HEK293 (cell line): Measurements from ENCODE around the gene CMIP.

Source experiments
- CTCF ChIP-seq: fragments of 450-650 bp; formaldehyde crosslinking; IDR thresholded peaks from 2 replicates; pipeline ENCODE4 v1.5.1; 2016; ENCODE audit warnings: missing biosample characterization, missing genetic modification characterization
- MYNN ChIP-seq: fragments of 450-650 bp; formaldehyde crosslinking; IDR thresholded peaks from 2 replicates; pipeline ENCODE4 v1.5.1; 2016; ENCODE audit warnings: missing biosample characterization, missing genetic modification characterization, borderline replicate concordance
- ZBTB49 ChIP-seq: fragments of 450-650 bp; formaldehyde crosslinking; IDR thresholded peaks from 2 replicates; pipeline ENCODE4 v1.5.1; 2016; ENCODE audit warnings: missing biosample characterization, missing genetic modification characterization, low read depth
- ZNF133 ChIP-seq: fragments of 450-650 bp; formaldehyde crosslinking; IDR thresholded peaks from 2 replicates; pipeline ENCODE4 v1.5.1; 2016; ENCODE audit warnings: missing biosample characterization, missing genetic modification characterization
- ZNF184 ChIP-seq: fragments of 450-650 bp; IDR thresholded peaks from 2 replicates; pipeline ENCODE4 v1.5.1; 2018; ENCODE audit warnings: missing biosample characterization, mild to moderate bottlenecking, missing genetic modification characterization
- ZNF792 ChIP-seq: fragments of 450-650 bp; formaldehyde crosslinking; IDR thresholded peaks from 2 replicates; pipeline ENCODE4 v1.5.1; 2016; ENCODE audit warnings: missing biosample characterization, missing genetic modification characterization

GRCh38 chr16:81659249-81659648 lies 214.6 kb downstream of the CMIP start:
- TF ChIP-seq CTCF (tag by site-specific recombination) (no peak), ZNF184 (no peak), MYNN (tag by site-specific recombination) (no peak), ZNF133 (tag by site-specific recombination) (no peak), ZBTB49 (tag by site-specific recombination) (no peak), ZNF792 (no peak)
